HEK293T (cell line): ENCODE measurements around the gene DCPS.
"Not testable (repeated sequence)": the region's sequence is repeated elsewhere in the genome, so short reads cannot be mapped to it uniquely, and the experiment has no call there.

Source experiments
- CTCF ChIA-PET: fragments of 350-600 bp; formaldehyde crosslinking; extraction: SDS; loops from one replicate; lab custom pipeline; 2021; ENCODE audit warnings: antibody characterized with exemption, inconsistent platforms; lab: Yijun Ruan, JAX
- POLR2A ChIA-PET: fragments of 350-600 bp; formaldehyde crosslinking; extraction: SDS; loops from one replicate; lab custom pipeline; 2020; ENCODE audit warnings: antibody characterized with exemption, inconsistent platforms; lab: Yijun Ruan, JAX
- DNase-seq: peaks from one replicate; pipeline ENCODE4 v3.0.0; 2012; ENCODE audit warnings: mixed read lengths; ENCODE audit errors: extremely low spot score
- ARNT ChIP-seq: fragments of 450-650 bp; IDR thresholded peaks from 2 replicates; pipeline ENCODE4 v1.6.1; 2017; ENCODE audit warnings: mild to moderate bottlenecking
- BHLHE40 ChIP-seq: fragments of 450-650 bp; IDR thresholded peaks from 2 replicates; pipeline ENCODE4 v1.6.1; 2016; ENCODE audit warnings: mild to moderate bottlenecking, moderate library complexity, borderline replicate concordance
- CTBP1 ChIP-seq: fragments of 450-650 bp; IDR thresholded peaks from 2 replicates; pipeline ENCODE4 v1.6.1; 2016; ENCODE audit warnings: borderline replicate concordance
- ELF4 ChIP-seq: fragments of 450-650 bp; IDR thresholded peaks from 2 replicates; pipeline ENCODE4 v1.6.1; 2017; ENCODE audit warnings: antibody characterized with exemption
- FOXA1 ChIP-seq: fragments of 450-650 bp; IDR thresholded peaks from 2 replicates; pipeline ENCODE4 v1.6.1; 2016; ENCODE audit warnings: mild to moderate bottlenecking
- FOXK2 ChIP-seq: fragments of 450-650 bp; IDR thresholded peaks from 2 replicates; pipeline ENCODE4 v1.6.1; 2016; ENCODE audit warnings: mild to moderate bottlenecking
- FOXM1 ChIP-seq: fragments of 450-650 bp; IDR thresholded peaks from 2 replicates; pipeline ENCODE4 v1.6.1; 2017; ENCODE audit warnings: mild to moderate bottlenecking, borderline replicate concordance
- HDGF ChIP-seq: fragments of 450-650 bp; IDR thresholded peaks from 2 replicates; pipeline ENCODE4 v1.6.1; 2017; ENCODE audit warnings: antibody characterized with exemption, borderline replicate concordance
- L3MBTL2 ChIP-seq: fragments of 450-650 bp; conservative IDR thresholded peaks from 2 replicates; pipeline ENCODE4 v1.6.1; 2016; ENCODE audit warnings: mild to moderate bottlenecking
- LEF1 ChIP-seq: fragments of 450-650 bp; IDR thresholded peaks from 2 replicates; pipeline ENCODE4 v1.6.1; 2017; ENCODE audit warnings: mild to moderate bottlenecking, borderline replicate concordance
- NFRKB ChIP-seq: fragments of 450-650 bp; IDR thresholded peaks from 2 replicates; pipeline ENCODE4 v1.6.1; 2016; ENCODE audit warnings: mild to moderate bottlenecking, moderate library complexity
- PKNOX1 ChIP-seq: fragments of 450-650 bp; IDR thresholded peaks from 2 replicates; pipeline ENCODE4 v1.6.1; 2016
- SP1 ChIP-seq: fragments of 450-650 bp; IDR thresholded peaks from 2 replicates; pipeline ENCODE4 v1.6.1; 2017
- SUZ12 ChIP-seq: fragments of 450-650 bp; IDR thresholded peaks from 2 replicates; pipeline ENCODE4 v1.6.1; 2016; ENCODE audit warnings: mild to moderate bottlenecking
- TARDBP ChIP-seq: fragments of 450-650 bp; IDR thresholded peaks from 2 replicates; pipeline ENCODE4 v1.6.1; 2016
- ZNF384 ChIP-seq: fragments of 450-650 bp; IDR thresholded peaks from 2 replicates; pipeline ENCODE4 v1.6.1; 2016

Gene DCPS

GRCh38 chr11:126297004-126297403 is 6.9 kb upstream of the DCPS start:
- ChIA-PET POLR2A (no interaction called here), CTCF (no interaction called here)
- DNase-seq: no peak
- TF ChIP-seq CTBP1: no peak
- TF ChIP-seq FOXK2: no peak
- no peak for TF ChIP-seq ARNT
- no peak for TF ChIP-seq BHLHE40
- no peak for TF ChIP-seq SP1
- no peak for TF ChIP-seq FOXA1
- no peak for TF ChIP-seq FOXM1
- TF ChIP-seq HDGF: no peak
- TF ChIP-seq ZNF384: no peak
- no peak for TF ChIP-seq TARDBP

- ChIA-PET CTCF (interaction anchor here (1.0 kb wide), 1 partner anchor 11 kb away, joined by 3 read pairs; no protein-coding TSS in a partner anchor), POLR2A (interaction anchor here (1.0 to 1.4 kb wide), 16 partner anchors 8 to 302 kb away, joined by 3 to 9 read pairs (median 4); partner anchors contain the start of genes FOXRED1, SRPRA, ST3GAL4 and TIRAP)
- DNase-seq: no peak
- TF ChIP-seq SUZ12 (no peak), PKNOX1 (peak; percentile 48; the same call in 1 of the 2 replicates)
Observed at GRCh38 chr11:126304457-126305075, 706 bp downstream of the DCPS start.

GRCh38 chr11:126305699-126306098 is 1.8 kb downstream of the DCPS start:
- no peak for DNase-seq
- TF ChIP-seq NFRKB (no peak), LEF1 (no peak), ZNF384 (no peak), HDGF (no peak), CTBP1 (no peak), L3MBTL2 (no peak)
- POLR2A ChIA-PET: no interaction called here
- CTCF ChIA-PET: no interaction called here

- DNase-seq: peak; percentile 39
- ChIA-PET CTCF (interaction anchor here (1.3 kb wide), 1 partner anchor 173 kb away, joined by 6 read pairs; no protein-coding TSS in a partner anchor), POLR2A (no interaction called here)
- no peak for TF ChIP-seq FOXA1
- TF ChIP-seq PKNOX1: no peak
- no peak for TF ChIP-seq L3MBTL2
- no peak for TF ChIP-seq ELF4
- no peak for TF ChIP-seq SUZ12
- no peak for TF ChIP-seq SP1
- no peak for TF ChIP-seq HDGF
- no peak for TF ChIP-seq CTBP1
- TF ChIP-seq LEF1: no peak
- TF ChIP-seq NFRKB: no peak
- no peak for TF ChIP-seq FOXK2
Observed at GRCh38 chr11:126307706-126308105, 3.8 kb downstream of the DCPS start.

GRCh38 chr11:126308271-126308671 is 4.4 kb downstream of the DCPS start:
- ChIA-PET CTCF (interaction anchor here (1.3 kb wide), 1 partner anchor 172 kb away, joined by 6 read pairs; no protein-coding TSS in a partner anchor), POLR2A (no interaction called here)
- DNase-seq: no peak
- TF ChIP-seq FOXA1 (no peak), FOXK2 (no peak), HDGF (no peak), ELF4 (no peak)

- CTCF ChIA-PET, POLR2A ChIA-PET, DNase-seq: not testable (repeated sequence)
Observed at GRCh38 chr11:126308771-126309170, 4.9 kb downstream of the DCPS start.

- TF ChIP-seq BHLHE40 (no peak), ZNF384 (no peak)
- ChIA-PET CTCF (interaction anchor here (0.8 to 2.4 kb wide), 10 partner anchors 9 to 274 kb away, joined by 3 to 17 read pairs (median 4); no protein-coding TSS in a partner anchor), POLR2A (no interaction called here)
- peak; percentile 79 for DNase-seq
Observed at GRCh38 chr11:126310200-126310991, 6.5 kb downstream of the DCPS start.

GRCh38 chr11:126310992-126311310 is 7.1 kb downstream of the DCPS start:
- CTCF ChIA-PET: interaction anchor here (0.8 to 2.4 kb wide), 8 partner anchors 8 to 273 kb away, joined by 3 to 17 read pairs (median 4); no protein-coding TSS in a partner anchor
- no peak for TF ChIP-seq L3MBTL2
- no peak for TF ChIP-seq ARNT
- TF ChIP-seq HDGF: no peak
- TF ChIP-seq NFRKB: no peak
- TF ChIP-seq BHLHE40: no peak
- no peak for TF ChIP-seq PKNOX1
- no peak for TF ChIP-seq FOXM1
- no peak for TF ChIP-seq TARDBP
- TF ChIP-seq FOXA1: no peak
- no peak for TF ChIP-seq SP1
- no peak for TF ChIP-seq ZNF384
- TF ChIP-seq CTBP1: no peak
- no peak for TF ChIP-seq SUZ12
- no peak for TF ChIP-seq ELF4
- TF ChIP-seq LEF1: no peak
- TF ChIP-seq FOXK2: no peak
- POLR2A ChIA-PET: no interaction called here
- DNase-seq: no peak
